CD14-positive monocyte (primary cell): Measurements from ENCODE around the gene GALNT17. TPM values are rescaled to one million over a fixed set of nuclear protein-coding genes. Genes with fewer than 3 reads are reported as not detected.

ENCODE experiments used
- DNase-seq, 3 donors: peaks; one replicate each; pipeline ENCODE4 v3.0.0-alpha.2; 2011 to 2022
- H2AFZ ChIP-seq: 2 replicates; pipeline ENCODE4 v1.6.0; 2012; ENCODE audit warnings: mild to moderate bottlenecking, low read depth, low read length, inconsistent platforms; ENCODE audit not compliant: insufficient read depth, poor library complexity, severe bottlenecking
- H3K27ac ChIP-seq, 2 donors: 1 replicate in 1 of 2; 2 replicates in 1 of 2; pipeline ENCODE4 v1.5.1; 2012 to 2013; ENCODE audit warnings: low read length in 2 of 2, control low read depth in 1 of 2, inconsistent platforms in 1 of 2, low read depth in 1 of 2, mild to moderate bottlenecking in 1 of 2
- H3K27me3 ChIP-seq, 2 donors: one replicate each; pipeline versions ENCODE4 v1.6.0 to v1.6.1; 2011 to 2013; ENCODE audit warnings: low read length in 2 of 2; ENCODE audit not compliant: control insufficient read depth in 2 of 2, insufficient read depth in 2 of 2
- H3K36me3 ChIP-seq, 2 donors: replicated peaks in 1 of 2; 1 replicate in 1 of 2; 2 replicates in 1 of 2; pipeline versions ENCODE4 v1.5.1 to v1.6.1; 2012 to 2013; ENCODE audit warnings: low read length in 2 of 2, control low read depth in 1 of 2, inconsistent platforms in 1 of 2, mild to moderate bottlenecking in 1 of 2; ENCODE audit not compliant: insufficient read depth in 2 of 2, control insufficient read depth in 1 of 2
- H3K4me1 ChIP-seq, 2 donors: 1 replicate in 1 of 2; 2 replicates in 1 of 2; pipeline versions ENCODE4 v1.5.1 to v1.6.1; 2012 to 2013; ENCODE audit warnings: low read length in 2 of 2, control low read depth in 1 of 2, inconsistent platforms in 1 of 2, mild to moderate bottlenecking in 1 of 2, moderate library complexity in 1 of 2; ENCODE audit not compliant: insufficient read depth in 2 of 2, control insufficient read depth in 1 of 2
- H3K4me2 ChIP-seq: replicated peaks from 2 replicates; pipeline ENCODE3; 2012; ENCODE audit warnings: low read length, moderate library complexity, mild to moderate bottlenecking; ENCODE audit not compliant: poor library complexity, severe bottlenecking; ENCODE audit errors: extremely low read depth
- H3K4me3 ChIP-seq, 3 experiments: fragments of 200-600 bp in 1 of 3; sonication (generic) in 1 of 3; replicated peaks in 1 of 3; 1 replicate in 2 of 3; 2 replicates in 1 of 3; pipeline ENCODE4 v1.5.1; 2011 to 2013; ENCODE audit warnings: low read length in 3 of 3, mild to moderate bottlenecking in 3 of 3, control low read depth in 2 of 3, low read depth in 2 of 3, inconsistent platforms in 1 of 3, moderate library complexity in 1 of 3
- H3K79me2 ChIP-seq: 2 replicates; pipeline ENCODE4 v1.6.0; 2012; ENCODE audit warnings: mild to moderate bottlenecking, control low read depth, inconsistent platforms, low read length, moderate library complexity; ENCODE audit not compliant: insufficient read depth
- H3K9ac ChIP-seq: 2 replicates; pipeline ENCODE4 v1.6.0; 2017; ENCODE audit warnings: low read length, mild to moderate bottlenecking; ENCODE audit not compliant: insufficient read depth, poor library complexity, severe bottlenecking
- H3K9me3 ChIP-seq, 2 donors: replicated peaks in 1 of 2; 1 replicate in 1 of 2; 2 replicates in 1 of 2; pipeline versions ENCODE4 v1.5.1 to v1.6.1; 2012 to 2013; ENCODE audit warnings: low read length in 2 of 2, control low read depth in 1 of 2; ENCODE audit not compliant: control insufficient read depth in 1 of 2, insufficient read depth in 1 of 2
- H4K20me1 ChIP-seq: 2 replicates; pipeline ENCODE4 v1.6.0; 2012; ENCODE audit warnings: mild to moderate bottlenecking, low read length, control low read depth, moderate library complexity; ENCODE audit not compliant: insufficient read depth
- H3K27ac Mint-ChIP-seq, 7 donors: one replicate each; pipeline ENCODE4 v1.8.0; 2020; ENCODE audit warnings: mild to moderate bottlenecking in 7 of 7, mixed read lengths in 7 of 7, moderate library complexity in 6 of 7, inconsistent platforms in 2 of 7
- H3K27me3 Mint-ChIP-seq, 3 donors: one replicate each; pipeline ENCODE4 v1.8.0; 2021 to 2022; ENCODE audit warnings: low read depth in 3 of 3, mild to moderate bottlenecking in 3 of 3, mixed read lengths in 3 of 3, moderate library complexity in 3 of 3, inconsistent platforms in 1 of 3
- H3K36me3 Mint-ChIP-seq, 2 donors: one replicate each; pipeline ENCODE4 v1.8.0; 2020; ENCODE audit warnings: mixed read lengths in 2 of 2, inconsistent platforms in 1 of 2, mild to moderate bottlenecking in 1 of 2
- H3K4me1 Mint-ChIP-seq: one replicate; pipeline ENCODE4 v1.8.0; 2020; ENCODE audit warnings: mild to moderate bottlenecking, mixed read lengths
- H3K4me3 Mint-ChIP-seq, 2 donors: one replicate each; pipeline ENCODE4 v1.8.0; 2020; ENCODE audit warnings: mild to moderate bottlenecking in 2 of 2, mixed read lengths in 2 of 2, moderate library complexity in 1 of 2
- H3K9me3 Mint-ChIP-seq, 7 donors: one replicate each; pipeline ENCODE4 v1.8.0; 2020 to 2022; ENCODE audit warnings: mixed read lengths in 7 of 7, mild to moderate bottlenecking in 6 of 7, moderate library complexity in 6 of 7, inconsistent platforms in 2 of 7
- WGBS: methylation state at CpG from one replicate; pipeline ENCODE4 v1.1.5; 2013; ENCODE audit warnings: missing lambda C conversion rate; ENCODE audit not compliant: insufficient coverage; 5-methylcytosine and 5-hydroxymethylcytosine counted together
- intact Hi-C, 2 donors: fragments of 100-400 bp; cut with micrococcal nuclease; formaldehyde crosslinking; loops; one replicate each; pipeline versions ENCODE4 v1.15.0 to v1.15.1; 2023
- polyA minus RNA-seq: library from RNA; depleted of rRNA, polyadenylated mRNA; stranded (reverse); fragments of >200 nt; gene quantifications from 2 replicates; pipeline ENCODE4 v1.2.3, GENCODE V29; 2012
- polyA plus RNA-seq, 3 donors: library from polyadenylated mRNA; depleted of rRNA in 1 of 3; unstranded in 2 of 3; stranded (reverse) in 1 of 3; fragments of 300-500 nt in 2 of 3; fragments of >200 nt in 1 of 3; fragmentation: Illumina TruSeq in 2 of 3; gene quantifications; 1 replicate in 2 of 3; 2 replicates in 1 of 3; pipeline ENCODE4 v1.2.3, GENCODE V29; 2012 to 2021
- total RNA-seq, 12 experiments: library from RNA in 1 of 12; stranded (reverse) in 1 of 12; fragments of 120-200 nt in 1 of 12; gene quantifications; one replicate each; pipeline ENCODE4 v1.2.4 and lab custom pipeline; 2013 to 2026; ENCODE audit warnings: mixed read lengths in 6 of 12, inconsistent platforms in 1 of 12
- TF ChIP-seq, protein P1 (sequence below): fragments of 200-600 bp; IDR thresholded peaks from one replicate; pipeline ENCODE4 v1.8.0; 2022; ENCODE audit warnings: antibody characterized with exemption, mild to moderate bottlenecking

Gene GALNT17
- total RNA-seq (2013): not detected
- polyA plus RNA-seq (not detected), polyA minus RNA-seq (not detected in 2 replicates), total RNA-seq (lab: John Stamatoyannopoulos, UW) (0 to 0.81 (median 0) reads per million in 11 experiments)

DNA sequence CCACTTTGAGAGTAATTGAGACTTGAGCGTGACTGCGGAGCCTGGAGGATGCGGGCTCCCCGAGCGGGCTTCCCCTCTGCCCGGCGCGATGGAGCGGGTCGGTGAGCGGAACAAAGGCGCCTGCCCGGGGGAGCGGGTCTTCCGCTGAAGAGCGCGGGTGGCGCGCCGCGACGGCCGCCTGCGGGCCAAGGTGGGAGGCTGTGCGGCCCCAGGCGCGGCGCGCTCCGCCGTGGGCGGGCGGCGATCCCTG lies at the start of gene GALNT17:
Gene GALNT17, plus strand, starts transcription at position 18 of the 250 bp plus-strand sequence.
- H3K9ac ChIP-seq: no peak within 1 kb of the TSS

GRCh38 chr7:71095266-71095860 lies 36.6 kb upstream of the GALNT17 start:
- no peak overlapping the region for H2AFZ ChIP-seq
- no peak overlapping the region for H3K4me3 ChIP-seq
- no peaks in the 10 kb centered on the region for H4K20me1 ChIP-seq
- no peaks in the 10 kb centered on the region for H3K27me3 ChIP-seq
- peaks cover 0 to 2% (median 0%) of the 10 kb centered on the region in 3 donors for H3K27me3 Mint-ChIP-seq
- no peak overlapping the region for H3K4me3 Mint-ChIP-seq
- H3K4me1 Mint-ChIP-seq: no peaks in the 10 kb centered on the region
- no peaks in the 10 kb centered on the region for H3K36me3 ChIP-seq
- no peaks in the 10 kb centered on the region for H3K4me1 ChIP-seq
- DNase-seq: no peak
- intact Hi-C loops: no loop called here
- no peak overlapping the region for H3K27ac Mint-ChIP-seq
- H3K27ac ChIP-seq: no peak overlapping the region
- H3K9me3 ChIP-seq: peaks cover 30 to 39% of the 10 kb centered on the region in 2 donors
- peaks cover 12 to 35% (median 14%) of the 10 kb centered on the region in 7 donors for H3K9me3 Mint-ChIP-seq
- H3K79me2 ChIP-seq: no peaks in the 10 kb centered on the region
- H3K36me3 Mint-ChIP-seq: no peaks in the 10 kb centered on the region
- TF ChIP-seq, protein P1, sequence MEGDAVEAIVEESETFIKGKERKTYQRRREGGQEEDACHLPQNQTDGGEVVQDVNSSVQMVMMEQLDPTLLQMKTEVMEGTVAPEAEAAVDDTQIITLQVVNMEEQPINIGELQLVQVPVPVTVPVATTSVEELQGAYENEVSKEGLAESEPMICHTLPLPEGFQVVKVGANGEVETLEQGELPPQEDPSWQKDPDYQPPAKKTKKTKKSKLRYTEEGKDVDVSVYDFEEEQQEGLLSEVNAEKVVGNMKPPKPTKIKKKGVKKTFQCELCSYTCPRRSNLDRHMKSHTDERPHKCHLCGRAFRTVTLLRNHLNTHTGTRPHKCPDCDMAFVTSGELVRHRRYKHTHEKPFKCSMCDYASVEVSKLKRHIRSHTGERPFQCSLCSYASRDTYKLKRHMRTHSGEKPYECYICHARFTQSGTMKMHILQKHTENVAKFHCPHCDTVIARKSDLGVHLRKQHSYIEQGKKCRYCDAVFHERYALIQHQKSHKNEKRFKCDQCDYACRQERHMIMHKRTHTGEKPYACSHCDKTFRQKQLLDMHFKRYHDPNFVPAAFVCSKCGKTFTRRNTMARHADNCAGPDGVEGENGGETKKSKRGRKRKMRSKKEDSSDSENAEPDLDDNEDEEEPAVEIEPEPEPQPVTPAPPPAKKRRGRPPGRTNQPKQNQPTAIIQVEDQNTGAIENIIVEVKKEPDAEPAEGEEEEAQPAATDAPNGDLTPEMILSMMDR: no peak
- H3K4me2 ChIP-seq: no peak overlapping the region
- H3K9ac ChIP-seq: no peak overlapping the region
- no CpG with 5 or more reads among the region's 2 CpGs for WGBS

More for the DNA sequence above, at the start of gene GALNT17:
- Histone ChIP-seq H3K4me3 (no peak within 1 kb of the TSS), H3K9me3 (no peaks in the 10 kb centered on the region), H3K36me3 (no peaks in the 10 kb centered on the region), H3K4me2 (no peak within 1 kb of the TSS), H2AFZ (no peak within 1 kb of the TSS), H4K20me1 (no peaks in the 10 kb centered on the region), H3K79me2 (no peaks in the 10 kb centered on the region), H3K27me3 (peaks cover 13 to 34% of the 10 kb centered on the region in 2 donors), H3K27ac (no peak within 1 kb of the TSS), H3K4me1 (no peaks in the 10 kb centered on the region)
- H3K9me3 Mint-ChIP-seq: peaks cover 0 to 17% (median 6%) of the 10 kb centered on the region in 7 donors
- H3K27me3 Mint-ChIP-seq: peaks cover 33 to 49% (median 38%) of the 10 kb centered on the region in 3 donors
- H3K4me1 Mint-ChIP-seq: no peaks in the 10 kb centered on the region
- H3K4me3 Mint-ChIP-seq: peak within 1 kb of the TSS in 1 of 2 donors; percentile 73
- DNase-seq: no peak
- no peak within 1 kb of the TSS for H3K27ac Mint-ChIP-seq
- WGBS: 2% methylated on average over 34 of the region's 34 CpGs
- TF ChIP-seq, protein P1: no peak
- H3K36me3 Mint-ChIP-seq: no peaks in the 10 kb centered on the region
- intact Hi-C loops: no loop called here
